GM19395 (cell line): Measurements from ENCODE around the gene TAAR1.
A peak's percentile ranks its signal among the peaks of the same experiment; 100 is the strongest.
"Not testable (repeated sequence)": the region's sequence is repeated elsewhere in the genome, so short reads cannot be mapped to it uniquely, and the experiment has no call there.

Experiments used
- ATAC-seq: cut with Tn5 transposase; IDR thresholded peaks from one replicate; pipeline ENCODE4 v1.9.1; 2021; ENCODE audit warnings: mild to moderate bottlenecking, moderate library complexity; ENCODE audit not compliant: unreplicated experiment

TAAR1 gene

GRCh38 chr6:132663661-132664060 is 4.7 kb upstream of the TAAR1 start:
- ATAC-seq: no peak

DNA sequence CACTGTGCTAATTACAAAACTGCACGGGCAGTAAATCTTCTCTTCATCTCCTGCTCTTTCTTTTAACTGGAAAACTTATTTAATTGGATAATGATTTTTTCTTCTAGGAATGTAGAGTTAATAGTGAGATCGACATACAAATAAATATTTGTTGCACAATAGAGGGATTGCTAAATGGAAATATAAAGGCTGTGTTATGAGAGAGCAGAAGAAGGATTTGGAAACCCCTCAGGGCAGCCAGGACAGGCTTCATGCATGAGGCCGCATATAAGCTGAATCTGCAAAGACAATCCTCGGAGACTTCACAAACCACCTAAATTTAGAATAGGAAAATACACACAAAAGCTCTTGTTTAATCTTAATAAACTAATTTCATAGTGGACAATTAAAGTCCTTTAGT is 2.9 kb upstream of the TAAR1 start:
- no peak for ATAC-seq

DNA sequence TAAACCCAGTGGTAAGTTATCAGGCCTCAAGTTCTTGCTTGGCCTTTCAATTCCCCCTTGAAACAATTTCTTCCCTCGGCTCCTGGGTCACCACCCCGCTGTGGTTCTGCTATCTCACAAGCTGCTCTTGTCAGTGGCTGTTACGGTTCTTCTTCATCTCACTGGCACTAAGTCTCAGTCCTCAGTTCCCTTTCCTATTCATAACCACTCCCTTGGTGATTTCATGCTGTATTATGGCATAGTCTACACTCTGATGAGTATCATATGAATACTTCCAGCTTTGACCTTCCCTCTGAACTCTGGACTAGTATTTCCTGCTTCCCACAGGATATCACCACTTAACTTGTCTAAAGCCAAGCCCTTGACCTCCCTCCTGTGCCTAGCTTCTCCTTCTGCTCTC is 7.9 kb downstream of the TAAR1 start:
- peak; percentile 75 for ATAC-seq

- ATAC-seq: no peak
Observed at GRCh38 chr6:132650429-132650828, 8.6 kb downstream of the TAAR1 start.

DNA sequence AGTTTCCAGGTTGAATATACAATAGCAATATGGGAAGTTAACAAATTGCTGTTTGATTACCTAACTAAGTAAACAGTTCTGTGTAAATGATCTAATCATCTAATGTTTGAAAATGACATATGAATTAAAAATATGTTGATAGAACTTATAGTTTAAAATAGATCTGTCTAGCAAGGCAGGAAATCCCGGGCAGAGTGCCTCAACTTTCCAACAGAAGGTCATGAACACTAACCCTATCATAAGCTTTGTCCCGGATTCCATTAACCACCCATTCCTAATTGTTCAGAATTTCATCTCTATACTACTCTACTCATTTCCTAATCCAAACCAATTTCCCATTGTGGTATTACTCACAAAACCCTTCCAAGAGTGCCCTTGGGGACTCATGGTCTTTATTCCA is 10.2 kb downstream of the TAAR1 start:
- ATAC-seq: no peak

DNA sequence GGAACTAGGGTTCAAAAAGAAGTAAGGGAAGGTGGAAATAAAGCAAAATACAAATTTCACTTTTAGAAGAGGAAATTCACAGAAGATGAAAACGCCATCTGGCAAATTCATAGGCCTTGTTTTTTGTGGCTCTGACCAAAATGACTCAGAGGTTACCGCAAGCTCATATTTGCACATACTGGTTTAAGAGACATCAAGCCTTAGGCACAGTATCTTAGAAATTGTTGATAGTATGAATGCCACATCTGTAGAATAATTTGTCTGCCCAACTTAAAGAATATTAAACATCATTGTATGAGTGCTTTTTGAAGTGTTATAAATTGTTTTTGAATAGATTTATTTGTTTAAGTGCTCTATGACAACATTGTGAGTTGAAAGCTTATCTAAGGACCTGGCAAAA is 10.6 kb downstream of the TAAR1 start:
- ATAC-seq: peak; percentile 87

DNA sequence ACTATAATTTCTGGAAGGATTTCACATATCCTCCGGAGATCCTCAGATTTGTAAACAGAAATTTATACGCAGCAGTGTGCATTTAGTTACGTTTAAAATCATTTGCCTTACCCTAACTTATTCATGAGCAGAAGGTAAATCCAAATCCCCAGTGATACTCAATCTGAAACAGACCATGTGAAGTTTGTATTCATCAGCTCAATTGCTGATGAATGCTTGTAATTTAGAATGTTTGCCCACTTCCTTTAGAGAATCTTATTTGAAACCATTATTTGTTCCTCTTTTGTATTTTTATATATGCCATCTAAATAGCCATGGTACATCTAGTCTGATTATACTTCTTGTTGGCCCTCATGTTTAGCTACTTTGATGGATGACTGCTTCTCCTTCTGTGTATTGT is 15.4 kb downstream of the TAAR1 start:
- peak; percentile 44 for ATAC-seq

DNA sequence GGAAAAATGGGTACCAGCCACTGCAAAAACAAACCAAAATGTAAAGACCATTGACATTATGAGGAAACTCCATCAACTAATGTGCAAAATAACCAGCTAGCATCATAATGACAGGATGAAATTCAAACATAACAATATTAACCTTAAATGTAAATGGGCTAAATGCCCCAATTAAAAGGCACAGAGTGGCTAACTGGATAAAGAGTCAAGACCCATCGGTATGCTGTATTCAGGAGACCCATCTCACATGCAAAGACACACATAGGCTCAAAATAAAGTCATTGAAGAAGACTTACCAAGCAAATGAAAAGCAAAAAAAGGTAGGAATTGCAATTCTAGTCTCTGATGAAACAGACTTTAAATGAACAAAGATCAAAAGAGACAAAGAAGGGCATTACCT is 21.8 kb downstream of the TAAR1 start:
- not testable (repeated sequence) for ATAC-seq

GRCh38 chr6:132635906-132636305 is 23.1 kb downstream of the TAAR1 start:
- ATAC-seq: not testable (repeated sequence)

GRCh38 chr6:132635288-132635687 is 23.7 kb downstream of the TAAR1 start:
- not testable (repeated sequence) for ATAC-seq

GRCh38 chr6:132634796-132635195 is 24.2 kb downstream of the TAAR1 start:
- no peak for ATAC-seq

DNA sequence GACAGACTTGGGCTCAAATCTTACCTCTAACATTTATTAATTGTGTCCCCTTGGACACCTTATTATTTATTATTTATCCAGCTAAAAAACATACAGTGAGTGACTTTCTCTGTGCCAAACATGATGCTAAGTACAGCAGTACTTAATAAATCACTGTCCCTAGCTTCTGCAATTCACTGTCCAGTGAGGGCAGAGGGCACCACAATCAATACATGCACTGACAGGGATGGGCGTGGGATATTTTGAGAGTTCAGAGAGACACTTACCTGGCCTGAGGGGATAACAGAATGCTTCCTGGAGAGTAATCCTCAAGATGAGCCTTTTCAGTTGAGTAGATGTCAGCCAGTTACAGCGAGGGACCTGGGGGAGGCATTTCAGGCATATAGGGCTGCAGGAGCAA is 25.6 kb downstream of the TAAR1 start:
- no peak for ATAC-seq

DNA sequence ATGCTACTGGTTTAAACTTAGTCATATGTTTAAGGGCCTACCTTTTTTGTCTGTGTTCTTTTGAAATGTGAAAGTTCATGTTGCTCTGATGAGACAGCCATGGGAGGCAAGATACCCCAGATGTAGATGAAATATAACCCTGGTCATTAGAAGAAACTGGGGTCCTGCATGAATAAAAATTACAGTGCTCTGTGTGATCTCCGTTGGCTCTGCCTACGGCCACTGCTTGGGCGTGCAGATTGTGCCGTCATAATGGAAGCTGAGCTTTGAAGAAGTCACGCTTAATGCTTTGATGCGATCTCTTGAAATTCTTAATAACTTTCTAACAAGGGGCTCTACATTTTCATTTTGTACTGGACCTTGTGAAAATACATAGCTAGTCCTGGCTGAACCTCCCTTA is 34.8 kb downstream of the TAAR1 start, which contains the start of gene TAAR2:
Gene TAAR2, minus strand, starts transcription at position 101 of the 400 bp plus-strand sequence. Its CDS starts 0 bp downstream, at position 101.
- no peak for ATAC-seq

GRCh38 chr6:132623106-132623845 is 35.7 kb downstream of the TAAR1 start:
- no peak for ATAC-seq

DNA sequence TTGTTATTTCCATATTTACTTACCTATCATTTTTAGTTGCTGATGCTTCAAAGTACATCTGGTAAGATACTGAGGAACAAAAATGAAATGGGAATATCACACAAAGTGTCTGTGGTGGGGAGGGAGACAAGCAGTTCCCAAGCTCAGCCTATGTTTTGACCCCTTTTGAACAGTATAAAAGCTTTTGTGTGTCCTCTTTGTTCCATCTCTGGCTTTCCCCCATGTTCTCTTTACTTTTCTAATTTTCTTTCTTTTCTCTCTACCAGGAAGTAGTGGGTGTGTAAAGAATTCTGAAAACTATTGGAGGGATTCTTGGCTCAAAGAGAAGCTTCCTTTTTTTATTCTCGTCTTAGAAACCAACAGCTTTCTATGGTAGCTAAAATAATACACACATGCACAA is 42.3 kb downstream of the TAAR1 start:
- ATAC-seq: no peak

DNA sequence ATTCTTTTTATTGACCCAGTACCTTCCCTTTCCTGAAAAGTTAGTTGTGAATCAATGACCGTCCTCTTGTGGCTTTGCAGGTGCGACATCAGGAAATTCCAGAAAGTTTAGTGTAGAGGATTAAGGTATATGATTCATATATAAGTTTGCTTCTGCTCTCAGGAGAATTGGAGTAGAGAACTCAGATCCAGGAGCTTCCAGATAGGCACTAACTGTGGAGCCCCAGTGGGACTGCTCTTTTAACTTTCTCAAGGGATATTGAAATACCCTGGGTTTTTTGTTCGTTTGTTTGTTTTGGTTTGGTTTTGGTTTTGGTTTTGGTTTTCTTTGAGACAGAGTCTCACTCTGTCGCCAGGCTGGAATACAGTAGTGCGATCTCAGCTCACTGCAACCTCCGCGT is 44.4 kb downstream of the TAAR1 start:
- no peak for ATAC-seq

DNA sequence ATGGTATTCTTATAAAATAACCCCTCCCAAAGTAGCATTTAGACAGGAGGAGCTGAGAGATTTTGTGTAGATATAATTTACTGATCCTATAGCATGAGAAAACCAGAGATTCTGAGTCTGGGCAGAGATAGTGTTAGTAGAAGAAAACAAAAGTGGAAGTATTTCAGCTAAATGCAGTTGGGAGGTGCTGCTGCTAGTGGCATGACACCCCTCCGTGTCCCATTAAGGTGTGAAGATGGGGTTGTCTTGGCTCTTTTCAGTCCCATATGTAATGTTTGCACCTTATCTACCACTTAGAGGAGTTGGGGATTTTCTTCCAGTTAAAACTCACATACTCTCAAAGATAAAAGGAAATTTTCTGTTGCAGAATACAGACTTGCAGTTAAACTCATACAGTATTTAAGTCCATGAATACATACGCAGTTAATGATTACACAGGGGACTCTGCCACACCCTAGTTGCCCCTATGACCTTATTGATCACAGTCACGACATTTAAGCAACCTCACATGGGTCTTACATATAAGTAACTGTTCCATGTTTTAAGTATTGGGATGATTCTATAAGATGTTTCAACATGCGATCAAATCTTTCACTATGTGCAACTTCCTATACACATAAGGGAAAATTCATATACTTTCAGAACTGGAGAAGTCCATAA is 46.4 kb downstream of the TAAR1 start:
- ATAC-seq: no peak

DNA sequence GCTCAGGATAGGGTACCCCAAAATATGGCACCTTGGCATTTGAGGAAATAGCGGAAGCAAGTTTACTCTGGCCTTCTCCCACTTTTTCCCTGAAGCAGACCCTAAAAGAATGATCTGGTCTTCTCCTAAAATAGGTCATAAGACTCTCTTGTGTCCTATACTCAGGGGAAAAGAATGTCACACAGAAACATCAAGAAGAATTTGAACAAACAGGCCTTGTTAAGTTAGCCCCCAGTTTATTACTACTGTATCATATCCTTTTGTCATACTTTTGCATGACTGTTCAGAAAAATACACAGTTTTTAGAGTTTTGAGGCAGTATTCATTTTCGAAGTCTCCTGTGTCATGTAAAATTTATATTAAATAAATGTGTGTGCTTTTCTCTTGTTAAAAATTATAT is 47.4 kb downstream of the TAAR1 start:
- no peak for ATAC-seq

GRCh38 chr6:132607544-132608233 is 51.3 kb downstream of the TAAR1 start:
- peak; percentile 71 for ATAC-seq

- no peak for ATAC-seq
Observed at GRCh38 chr6:132604635-132605152, 54.3 kb downstream of the TAAR1 start.

GRCh38 chr6:132600900-132601299 is 58.1 kb downstream of the TAAR1 start:
- not testable (repeated sequence) for ATAC-seq

GRCh38 chr6:132598473-132598872 is 60.5 kb downstream of the TAAR1 start:
- peak; percentile 81 for ATAC-seq
